Measurements from ENCODE around the gene PTPRS. TPM values are rescaled to one million over a fixed set of nuclear protein-coding genes. Genes with fewer than 3 reads are reported as not detected.

The PTPRS gene
- total RNA-seq, 1 donor from 2014 or later, result 107 TPM

GRCh38 chr19:5314012-5314906 lies 26.4 kb downstream of the PTPRS start:
- intact Hi-C loops (cut with DNase I), result no loop called here
- TF ChIP-seq CTCF (IDR thresholded peaks at IDR 0.05), result no peak
- H3K4me3 ChIP-seq, result no peak overlapping the region
- H3K9me3 ChIP-seq, result no peaks in the 10 kb centered on the region
- H3K27me3 ChIP-seq (ENCODE audit: low read depth), result no peaks in the 10 kb centered on the region
- no peaks in the 10 kb centered on the region for H3K4me1 ChIP-seq
- H3K27ac ChIP-seq, result no peak overlapping the region
- DNase-seq (no peak), ATAC-seq (no peak)
- no peaks in the 10 kb centered on the region for H3K36me3 ChIP-seq

GRCh38 chr19:5313307-5313706 lies 27.3 kb downstream of the PTPRS start:
- no peaks in the 10 kb centered on the region for H3K9me3 ChIP-seq
- H3K27ac ChIP-seq, result no peak overlapping the region
- no peak for DNase-seq
- ATAC-seq, result no peak
- no peaks in the 10 kb centered on the region for H3K36me3 ChIP-seq
- H3K4me3 ChIP-seq, result no peak overlapping the region
- no peak for TF ChIP-seq CTCF (IDR thresholded peaks at IDR 0.05)
- no peaks in the 10 kb centered on the region for H3K27me3 ChIP-seq (ENCODE audit: low read depth)
- no peaks in the 10 kb centered on the region for H3K4me1 ChIP-seq
- intact Hi-C loops (cut with DNase I), result no loop called here

- intact Hi-C loops (cut with DNase I), result no loop called here
Observed at GRCh38 chr19:5312058-5312457, 28.6 kb downstream of the PTPRS start.

GRCh38 chr19:5309438-5310204 lies 31.0 kb downstream of the PTPRS start:
- H3K4me3 ChIP-seq, result no peak overlapping the region
- no peaks in the 10 kb centered on the region for H3K9me3 ChIP-seq
- no peaks in the 10 kb centered on the region for H3K27me3 ChIP-seq (ENCODE audit: low read depth)
- H3K36me3 ChIP-seq, result no peaks in the 10 kb centered on the region
- no peaks in the 10 kb centered on the region for H3K4me1 ChIP-seq
- H3K27ac ChIP-seq, result peak overlapping the region; percentile 81
- intact Hi-C loops (cut with DNase I), result no loop called here
- no peak for TF ChIP-seq CTCF (IDR thresholded peaks at IDR 0.05)
- ATAC-seq (peak; percentile 3 to 10), DNase-seq (no peak)

More at GRCh38 chr19:5312058-5312457, 28.6 kb downstream of the PTPRS start:
- Histone ChIP-seq H3K27me3 (ENCODE audit: low read depth) (no peaks in the 10 kb centered on the region), H3K9me3 (no peaks in the 10 kb centered on the region), H3K27ac (no peak overlapping the region), H3K4me1 (no peaks in the 10 kb centered on the region), H3K4me3 (no peak overlapping the region), H3K36me3 (no peaks in the 10 kb centered on the region)
- TF ChIP-seq CTCF (IDR thresholded peaks at IDR 0.05), result no peak
- DNase-seq, result no peak
- ATAC-seq, result no peak

GRCh38 chr19:5308451-5309437 lies 31.9 kb downstream of the PTPRS start:
- TF ChIP-seq CTCF (IDR thresholded peaks at IDR 0.05), result no peak
- no peak for DNase-seq
- H3K27ac ChIP-seq, result peak overlapping the region; percentile 81
- H3K4me1 ChIP-seq, result no peaks in the 10 kb centered on the region
- no peaks in the 10 kb centered on the region for H3K9me3 ChIP-seq
- H3K4me3 ChIP-seq, result peak overlapping the region; percentile 35
- no peaks in the 10 kb centered on the region for H3K27me3 ChIP-seq (ENCODE audit: low read depth)
- ATAC-seq, result peak; percentile 87 to 88
- intact Hi-C loops (cut with DNase I), result no loop called here
- H3K36me3 ChIP-seq, result no peaks in the 10 kb centered on the region

Data from lower lobe of right lung (tissue), 2 donors.